HepG2 (cell line): ENCODE data around the gene EBF4. TPM values are rescaled to one million over a fixed set of nuclear protein-coding genes. Genes with fewer than 3 reads are reported as not detected.
"Not testable (repeated sequence)": the region's sequence is repeated elsewhere in the genome, so short reads cannot be mapped to it uniquely, and the experiment has no call there.

Source experiments
- ATAC-seq: fragments of 200-7000 bp; cut with Tn5 transposase; 3 replicates; pipeline ENCODE4 v1.9.1; 2020; ENCODE audit warnings: mild to moderate bottlenecking, moderate library complexity
- BruUV-seq: library from RNA; stranded (reverse); fragments of 400-500 nt; replicated peaks from 2 replicates; lab custom pipeline; 2021; lab: Mats Ljungman, UMichigan
- CTCF ChIA-PET: fragments of 300-600 bp; formaldehyde crosslinking; extraction: SDS; loops from one replicate; lab custom pipeline; 2021; ENCODE audit warnings: low total read pairs, inconsistent platforms, low intra/inter-chr PET ratio; lab: Yijun Ruan, JAX
- POLR2A ChIA-PET: fragments of 350-600 bp; sonication (Branson Sonifier 250); formaldehyde crosslinking; loops from one replicate; lab custom pipeline; 2020; ENCODE audit warnings: antibody characterized with exemption, inconsistent platforms; lab: Yijun Ruan, JAX
- DNase-seq: peaks from one replicate; pipeline ENCODE4 v3.0.0-alpha.2; 2015; ENCODE audit warnings: low spot score
- FAIRE-seq: peaks from 3 replicates; lab custom pipeline; 2011; peaks lifted over from hg19 to GRCh38; lab: Jason Lieb, UNC
- H2AFZ ChIP-seq: one replicate; pipeline ENCODE4 v1.6.1; 2011; ENCODE audit warnings: low read length, inconsistent platforms
- H3K27ac ChIP-seq: fragments of 300-600 bp; 3 replicates; pipeline ENCODE4 v1.8.0; 2011; ENCODE audit warnings: mixed run types, mild to moderate bottlenecking, mixed read lengths, low read length, inconsistent platforms; ENCODE audit not compliant: insufficient read depth; ENCODE audit errors: extremely low read length
- H3K27me3 ChIP-seq, 2 experiments: fragments of 200-600 bp in 1 of 2; 2 replicates in 1 of 2; 3 replicates in 1 of 2; pipeline versions ENCODE4 v1.6.0 to v1.8.0; 2011; ENCODE audit warnings: low read length in 2 of 2, mild to moderate bottlenecking in 2 of 2, moderate library complexity in 2 of 2, inconsistent platforms in 1 of 2; ENCODE audit not compliant: insufficient read depth in 2 of 2, control insufficient read depth in 1 of 2
- H3K36me3 ChIP-seq, 2 experiments: fragments of 200-600 bp in 1 of 2; replicated peaks in 1 of 2; 2 replicates in 1 of 2; 3 replicates in 1 of 2; pipeline versions ENCODE4 v1.5.1 to v1.8.0; 2011; ENCODE audit warnings: low read length in 2 of 2, inconsistent platforms in 1 of 2; ENCODE audit not compliant: insufficient read depth in 2 of 2, control insufficient read depth in 1 of 2
- H3K4me1 ChIP-seq: 2 replicates; pipeline ENCODE4 v1.5.1; 2012; ENCODE audit warnings: low read length, inconsistent platforms; ENCODE audit not compliant: insufficient read depth
- H3K4me2 ChIP-seq: 2 replicates; pipeline ENCODE4 v1.6.0; 2011; ENCODE audit warnings: low read depth, low read length, inconsistent platforms
- H3K4me3 ChIP-seq, 3 experiments: fragments of 200-600 bp in 1 of 3; sonication (generic), shearing (Covaris generic) in 1 of 3; replicated peaks in 1 of 3; 2 replicates each; pipeline ENCODE4 v1.5.1; 2011 to 2016; ENCODE audit warnings: low read length in 3 of 3, inconsistent platforms in 2 of 3, low read depth in 2 of 3, mild to moderate bottlenecking in 2 of 3, control low read depth in 1 of 3, mixed read lengths in 1 of 3; ENCODE audit not compliant: insufficient read depth in 1 of 3
- H3K79me2 ChIP-seq: one replicate; pipeline ENCODE4 v1.6.1; 2011; ENCODE audit warnings: low read length, inconsistent platforms; ENCODE audit not compliant: insufficient read depth
- H3K9ac ChIP-seq: 2 replicates; pipeline ENCODE4 v1.6.0; 2011; ENCODE audit warnings: mild to moderate bottlenecking, low read depth, low read length, inconsistent platforms; ENCODE audit not compliant: insufficient read depth
- H3K9me3 ChIP-seq: 2 replicates; pipeline ENCODE4 v1.5.1; 2012; ENCODE audit warnings: mild to moderate bottlenecking, low read length
- H4K20me1 ChIP-seq: 2 replicates; pipeline ENCODE4 v1.6.0; 2011; ENCODE audit warnings: inconsistent platforms, mild to moderate bottlenecking, low read length, moderate library complexity; ENCODE audit not compliant: insufficient read depth
- ARID3A ChIP-seq: IDR thresholded peaks from 2 replicates; pipeline ENCODE4 v1.6.1; 2012; ENCODE audit warnings: low read depth, low read length, improper control_type of control experiment
- HNF4A ChIP-seq: sonication (generic); formaldehyde crosslinking; IDR thresholded peaks from 2 replicates; pipeline ENCODE4 v1.4.0; 2020; ENCODE audit warnings: missing genetic modification reagents
- LCORL ChIP-seq, 2 experiments: fragments of 450-650 bp in 1 of 2; sonication (generic) in 1 of 2; formaldehyde crosslinking in 1 of 2; IDR thresholded peaks; 2 replicates each; pipeline versions ENCODE4 v1.5.0 to v1.6.1; 2017 to 2020; ENCODE audit warnings: antibody characterized with exemption in 1 of 2, missing genetic modification reagents in 1 of 2
- MEIS1 ChIP-seq: sonication (generic); formaldehyde crosslinking; IDR thresholded peaks from 2 replicates; pipeline ENCODE4 v1.9.0; 2021; ENCODE audit warnings: mild to moderate bottlenecking, missing genetic modification reagents, moderate library complexity, borderline replicate concordance
- NR2F6 ChIP-seq, 2 experiments: IDR thresholded peaks; 2 replicates each; pipeline ENCODE4 v1.6.1; 2016; ENCODE audit warnings: antibody characterized with exemption in 1 of 2, mild to moderate bottlenecking in 1 of 2
- PBX3 ChIP-seq: sonication (generic); formaldehyde crosslinking; IDR thresholded peaks from 2 replicates; pipeline ENCODE4 v1.8.1; 2023; ENCODE audit warnings: missing genetic modification reagents, inconsistent platforms, borderline replicate concordance
- ZBTB3 ChIP-seq: sonication (generic); formaldehyde crosslinking; IDR thresholded peaks from 2 replicates; pipeline ENCODE4 v1.4.0; 2020; ENCODE audit warnings: low read depth, mild to moderate bottlenecking, moderate library complexity, missing genetic modification reagents, borderline replicate concordance
- ZFP36L1 ChIP-seq: sonication (generic); formaldehyde crosslinking; IDR thresholded peaks from 2 replicates; pipeline ENCODE4 v1.8.0; 2022; ENCODE audit warnings: mild to moderate bottlenecking, missing genetic modification reagents, moderate library complexity
- ZNF230 ChIP-seq: sonication (generic); formaldehyde crosslinking; IDR thresholded peaks from 2 replicates; pipeline ENCODE4 v1.4.0; 2020; ENCODE audit warnings: mild to moderate bottlenecking, missing genetic modification reagents
- ZNF432 ChIP-seq: sonication (generic); formaldehyde crosslinking; IDR thresholded peaks from 2 replicates; pipeline ENCODE4 v1.5.0; 2020; ENCODE audit warnings: missing genetic modification reagents, mild to moderate bottlenecking, borderline replicate concordance
- ZNF556 ChIP-seq: sonication (generic); formaldehyde crosslinking; IDR thresholded peaks from 2 replicates; pipeline ENCODE4 v1.4.0; 2020; ENCODE audit warnings: mild to moderate bottlenecking, missing genetic modification reagents, borderline replicate concordance
- ZNF674 ChIP-seq: sonication (generic); formaldehyde crosslinking; IDR thresholded peaks from 2 replicates; pipeline ENCODE4 v1.5.0; 2020; ENCODE audit warnings: low read depth, mild to moderate bottlenecking, missing genetic modification reagents
- WGBS: methylation state at CpG from one replicate; pipeline ENCODE4 v1.1.6; 2017; ENCODE audit warnings: low lambda C conversion rate; 5-methylcytosine and 5-hydroxymethylcytosine counted together
- in situ Hi-C: cut with HindIII; loops from 2 replicates; pipeline ENCODE4 v1.10.0; 2017; ENCODE audit warnings: low pct_unique_long_range_greater_than_20kb; ENCODE audit not compliant: extremely low pct_ligation_motif_present
- intact Hi-C: fragments of 100-400 bp; cut with micrococcal nuclease; formaldehyde crosslinking; loops from one replicate; pipeline ENCODE4 v1.10.0; 2022; ENCODE audit not compliant: unreplicated experiment
- polyA plus RNA-seq, 8 experiments: library from polyadenylated mRNA; depleted of rRNA in 3 of 8; stranded (reverse) in 7 of 8; unstranded in 1 of 8; fragments of >200 nt; fragmentation: Illumina TruSeq in 4 of 8; extraction: Trizol in 4 of 8; gene quantifications; 2 replicates each; pipeline versions ENCODE4 v1.2.1 to v1.2.3, GENCODE V29; 2011 to 2016; ENCODE audit warnings: low read depth in 4 of 8, missing spikeins in 1 of 8, mixed read lengths in 1 of 8; ENCODE audit not compliant: insufficient read depth in 1 of 8
- total RNA-seq, 5 experiments: library from RNA; depleted of rRNA; stranded (reverse); fragments of >200 nt; fragmentation: Illumina TruSeq; extraction: Trizol; gene quantifications; 2 replicates each; pipeline ENCODE4 v1.2.3, GENCODE V29; 2016; ENCODE audit warnings: low read depth in 1 of 5
- TF ChIP-seq, protein P1 (sequence below): sonication (generic); formaldehyde crosslinking; IDR thresholded peaks from 2 replicates; pipeline ENCODE4 v1.4.0; 2020; ENCODE audit warnings: missing genetic modification reagents, mild to moderate bottlenecking, borderline replicate concordance

EBF4 gene
- total and polyA plus RNA-seq, 2 of the 13 experiments (the other 11 are each of a cell fraction or from before 2014, with no cell fraction given), result 0.84 to 2.2 TPM

GRCh38 chr20:2695206-2695983 lies 2.8 kb downstream of the EBF4 start:
- ChIA-PET POLR2A (interaction anchor here (2.3 kb wide), 1 partner anchor 43 kb away, joined by 8 read pairs; the partner anchor contains the start of gene NOP56), CTCF (no interaction called here)
- H4K20me1 ChIP-seq, result peaks cover 10% of the 10 kb centered on the region; the same call in 1 of the 2 replicates
- H3K36me3 ChIP-seq, result no peaks in the 10 kb centered on the region
- H3K4me1 ChIP-seq, result peaks cover 23% of the 10 kb centered on the region
- no peak overlapping the region for H3K4me3 ChIP-seq
- no peaks in the 10 kb centered on the region for H3K79me2 ChIP-seq
- no TSS peak for BruUV-seq
- no peak for FAIRE-seq
- 40% methylated on average over 13 of the region's 13 CpGs for WGBS
- in situ Hi-C loops (no loop called here), intact Hi-C loops (no loop called here)
- TF ChIP-seq ZNF230 (CRISPR knock-in tag) (no peak), ARID3A (no peak), ZFP36L1 (CRISPR knock-in tag) (no peak), MEIS1 (CRISPR knock-in tag) (no peak), HNF4A (CRISPR knock-in tag) (no peak), PBX3 (no peak), LCORL (IDR thresholded peaks at IDR 0.05) (no peak), LCORL (CRISPR knock-in tag; IDR thresholded peaks at IDR 0.05) (no peak), ZNF674 (CRISPR knock-in tag) (no peak), ZBTB3 (no peak), ZNF432 (no peak), NR2F6 (IDR thresholded peaks at IDR 0.05) (no peak), NR2F6 (CRISPR knock-in tag; IDR thresholded peaks at IDR 0.05) (no peak), ZNF556 (CRISPR knock-in tag) (no peak)
- TF ChIP-seq, protein P1, sequence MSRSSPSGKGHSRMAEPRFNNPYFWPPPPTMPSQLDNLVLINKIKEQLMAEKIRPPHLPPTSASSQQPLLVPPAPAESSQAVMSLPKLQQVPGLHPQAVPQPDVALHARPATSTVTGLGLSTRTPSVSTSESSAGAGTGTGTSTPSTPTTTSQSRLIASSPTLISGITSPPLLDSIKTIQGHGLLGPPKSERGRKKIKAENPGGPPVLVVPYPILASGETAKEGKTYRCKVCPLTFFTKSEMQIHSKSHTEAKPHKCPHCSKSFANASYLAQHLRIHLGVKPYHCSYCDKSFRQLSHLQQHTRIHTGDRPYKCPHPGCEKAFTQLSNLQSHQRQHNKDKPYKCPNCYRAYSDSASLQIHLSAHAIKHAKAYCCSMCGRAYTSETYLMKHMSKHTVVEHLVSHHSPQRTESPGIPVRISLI (CRISPR knock-in tag), result no peak
- H3K4me2 ChIP-seq, result no peak overlapping the region
- no peak overlapping the region for H2AFZ ChIP-seq
- H3K9ac ChIP-seq, result no peak overlapping the region
- no peak for DNase-seq
- ATAC-seq, result no peak
- no peaks in the 10 kb centered on the region for H3K9me3 ChIP-seq
- H3K27me3 ChIP-seq, result peaks cover 37 to 82% of the 10 kb centered on the region in 2 experiments
- H3K27ac ChIP-seq, result no peak overlapping the region

DNA sequence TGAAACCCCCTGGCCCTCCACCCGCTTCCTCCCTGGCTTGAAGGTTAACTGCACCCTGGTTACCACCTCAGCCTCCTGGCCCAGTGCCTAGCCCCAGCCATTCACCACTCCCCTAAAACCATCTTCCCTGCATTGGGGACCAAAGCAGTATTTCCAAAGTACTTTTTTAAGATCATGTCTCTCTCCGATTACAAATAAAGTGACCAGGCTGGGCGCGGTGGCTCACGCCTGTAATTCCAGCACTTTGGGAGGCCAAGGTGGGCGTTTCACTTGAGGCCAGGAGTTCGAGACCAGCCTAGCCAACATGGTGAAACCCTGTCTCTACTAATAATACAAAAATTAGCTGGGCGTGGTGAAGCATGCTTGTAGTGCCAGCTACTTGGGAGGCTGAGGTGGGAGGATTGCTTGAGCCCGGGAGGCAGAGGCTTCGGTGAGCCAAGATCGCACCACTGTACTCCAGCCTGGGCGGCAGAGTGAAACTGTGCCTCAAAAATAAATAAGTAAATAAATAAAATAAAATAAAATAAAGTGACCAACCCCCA lies 3.5 kb downstream of the EBF4 start:
- POLR2A ChIA-PET, intact Hi-C loops, in situ Hi-C loops, CTCF ChIA-PET, H3K36me3 ChIP-seq, H4K20me1 ChIP-seq, ATAC-seq, DNase-seq, FAIRE-seq, H3K9ac ChIP-seq, H3K79me2 ChIP-seq, H2AFZ ChIP-seq, H3K9me3 ChIP-seq, H3K27ac ChIP-seq, H3K4me3 ChIP-seq, BruUV-seq, H3K4me2 ChIP-seq: not testable (repeated sequence)
- peaks cover 27% of the 10 kb centered on the region for H3K4me1 ChIP-seq
- WGBS, result 63% methylated on average over 12 of the region's 12 CpGs
- H3K27me3 ChIP-seq, result peaks cover 37 to 82% of the 10 kb centered on the region in 2 experiments
